Small intestine (tissue), 7 donors: ENCODE data around the gene KPNA6. TPM values are rescaled to one million over a fixed set of nuclear protein-coding genes. Genes with fewer than 3 reads are reported as not detected.

Experiments
- DNase-seq, 2 donors: peaks; one replicate each; pipeline versions ENCODE4 v3.0.0 to v3.0.0-alpha.2; 2013
- FAIRE-seq: peaks from 2 replicates; lab custom pipeline; 2012; peaks lifted over from hg19 to GRCh38; lab: Jason Lieb, UNC
- H3K27ac ChIP-seq, 3 donors: one replicate each; pipeline ENCODE4 v1.5.1; 2013; ENCODE audit warnings: low read length in 2 of 3, mild to moderate bottlenecking in 2 of 3, control low read depth in 1 of 3, inconsistent platforms in 1 of 3, low read depth in 1 of 3, moderate library complexity in 1 of 3
- H3K27me3 ChIP-seq, 3 donors: one replicate each; pipeline ENCODE4 v1.6.1; 2013; ENCODE audit warnings: low read length in 3 of 3, inconsistent platforms in 1 of 3; ENCODE audit not compliant: control insufficient read depth in 3 of 3, insufficient read depth in 3 of 3
- H3K36me3 ChIP-seq, 3 donors: one replicate each; pipeline ENCODE4 v1.6.1; 2013; ENCODE audit warnings: low read length in 3 of 3, inconsistent platforms in 1 of 3, low read depth in 1 of 3, mild to moderate bottlenecking in 1 of 3, moderate library complexity in 1 of 3; ENCODE audit not compliant: control insufficient read depth in 3 of 3, insufficient read depth in 2 of 3
- H3K4me1 ChIP-seq, 3 donors: one replicate each; pipeline ENCODE4 v1.6.1; 2013; ENCODE audit warnings: low read length in 2 of 3, inconsistent platforms in 1 of 3, low read depth in 1 of 3, mild to moderate bottlenecking in 1 of 3, moderate library complexity in 1 of 3; ENCODE audit not compliant: control insufficient read depth in 3 of 3, insufficient read depth in 2 of 3
- H3K4me3 ChIP-seq, 3 donors: one replicate each; pipeline ENCODE4 v1.5.1; 2013; ENCODE audit warnings: low read length in 3 of 3, control low read depth in 1 of 3, inconsistent platforms in 1 of 3, low read depth in 1 of 3, mild to moderate bottlenecking in 1 of 3, moderate library complexity in 1 of 3
- H3K9me3 ChIP-seq, 2 donors: one replicate each; pipeline ENCODE4 v1.6.1; 2013; ENCODE audit warnings: low read depth in 1 of 2, low read length in 1 of 2; ENCODE audit not compliant: control insufficient read depth in 2 of 2, insufficient read depth in 1 of 2
- WGBS, 3 donors: extraction: QIAGEN DNeasy Blood & Tissue Kit; methylation state at CpG; one replicate each; pipeline ENCODE4 v1.1.7; 2013; 5-methylcytosine and 5-hydroxymethylcytosine counted together
- polyA plus RNA-seq, 4 donors: library from polyadenylated mRNA; stranded (reverse) in 3 of 4; unstranded in 1 of 4; fragments of 200-250 nt in 3 of 4; fragments of 120-200 nt in 1 of 4; gene quantifications; one replicate each; pipeline versions ENCODE4 v1.2.1 to v1.2.3, GENCODE V29; 2013
- donor health status: healthy with polysubstance abuse.
- donor health status: control.
- donor health status: control.
- donor health status: Bipolar disorder and iron deficiency.
- donor health status: healthy.

Gene KPNA6
- polyA plus RNA-seq, 4 donors: 5.4 to 25.6 (median 9.1) TPM

DNA sequence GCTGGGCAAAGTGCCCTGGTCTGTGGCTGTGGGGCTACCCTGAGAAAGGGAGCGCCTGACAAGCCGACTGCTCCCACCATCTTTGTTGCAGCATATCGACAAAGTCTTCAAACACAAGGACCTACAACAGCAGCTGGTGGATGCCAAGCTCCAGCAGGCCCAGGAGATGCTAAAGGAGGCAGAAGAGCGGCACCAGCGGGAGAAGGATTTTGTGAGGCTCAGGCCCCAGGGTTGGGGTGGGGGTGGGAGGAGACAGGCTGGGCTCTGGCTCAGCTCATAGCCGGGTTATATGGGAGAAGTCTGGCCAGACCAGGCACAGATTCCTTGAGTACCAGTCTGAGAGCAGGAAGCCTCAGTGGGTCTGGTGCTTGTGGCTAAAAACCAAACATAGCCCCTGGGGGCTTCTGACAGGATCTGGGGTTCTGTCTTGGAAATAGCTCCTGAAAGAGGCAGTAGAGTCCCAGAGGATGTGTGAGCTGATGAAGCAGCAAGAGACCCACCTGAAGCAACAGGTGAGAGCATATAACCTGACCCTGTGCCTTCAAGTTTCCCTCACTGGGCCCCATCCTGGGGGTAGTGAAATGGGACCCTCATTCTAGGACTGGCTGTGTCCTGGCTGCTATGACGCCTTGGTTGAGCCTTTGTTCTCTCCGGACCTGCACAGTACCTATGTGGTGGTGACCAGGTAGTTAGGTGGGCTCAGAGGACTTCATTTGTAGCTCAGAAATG is 84.5 kb downstream of the KPNA6 start:
- Histone ChIP-seq H3K36me3 (peaks cover 43 to 92% (median 52%) of the 10 kb centered on the region in 3 donors), H3K4me1 (peaks cover 0 to 7% (median 0%) of the 10 kb centered on the region in 3 donors), H3K4me3 (no peak overlapping the region), H3K27ac (no peak overlapping the region), H3K9me3 (no peaks in the 10 kb centered on the region), H3K27me3 (no peaks in the 10 kb centered on the region)
- no peak for FAIRE-seq
- WGBS, 3 donors: 94 to 99% (median 96%) methylated on average over 8 of the region's 8 CpGs
- no peak for DNase-seq

DNA sequence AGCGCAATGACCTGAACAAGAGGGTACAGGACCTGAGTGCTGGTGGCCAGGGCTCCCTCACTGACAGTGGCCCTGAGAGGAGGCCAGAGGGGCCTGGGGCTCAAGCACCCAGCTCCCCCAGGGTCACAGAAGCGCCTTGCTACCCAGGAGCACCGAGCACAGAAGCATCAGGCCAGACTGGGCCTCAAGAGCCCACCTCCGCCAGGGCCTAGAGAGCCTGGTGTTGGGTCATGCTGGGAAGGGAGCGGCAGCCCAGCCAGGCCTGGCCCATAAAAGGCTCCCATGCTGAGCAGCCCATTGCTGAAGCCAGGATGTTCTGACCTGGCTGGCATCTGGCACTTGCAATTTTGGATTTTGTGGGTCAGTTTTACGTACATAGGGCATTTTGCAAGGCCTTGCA is 87.1 kb downstream of the KPNA6 start:
- Histone ChIP-seq H3K27me3 (no peaks in the 10 kb centered on the region), H3K4me3 (no peak overlapping the region), H3K9me3 (no peaks in the 10 kb centered on the region), H3K4me1 (peaks cover 0 to 13% (median 0%) of the 10 kb centered on the region in 3 donors), H3K27ac (no peak overlapping the region), H3K36me3 (peaks cover 32 to 86% (median 35%) of the 10 kb centered on the region in 3 donors)
- no peak for DNase-seq
- FAIRE-seq: no peak
- WGBS, 3 donors: 96 to 100% (median 98%) methylated on average over 5 to 6 of the region's 6 CpGs

DNA sequence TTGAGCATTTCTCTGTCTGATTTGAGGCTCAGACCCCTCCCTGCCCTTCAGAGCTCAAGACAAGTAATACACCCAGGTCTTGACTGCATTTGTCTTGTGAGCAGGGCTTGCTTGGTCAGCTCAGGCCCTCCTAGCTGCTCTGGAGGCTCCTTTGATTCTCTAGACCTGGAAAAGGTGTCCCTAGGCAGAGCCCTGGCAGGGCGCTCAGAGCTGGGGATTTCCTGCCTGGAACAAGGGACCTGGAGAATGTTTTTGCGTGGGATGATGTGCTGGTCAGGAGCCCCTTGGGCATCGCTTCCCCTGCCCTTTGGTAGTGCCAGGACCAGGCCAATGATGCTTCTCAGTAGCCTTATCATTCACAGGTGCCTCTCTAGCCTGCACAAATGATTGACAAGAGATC is 87.7 kb downstream of the KPNA6 start:
- Histone ChIP-seq H3K9me3 (no peaks in the 10 kb centered on the region), H3K36me3 (peaks cover 26 to 81% (median 31%) of the 10 kb centered on the region in 3 donors), H3K4me1 (peaks cover 0 to 13% (median 0%) of the 10 kb centered on the region in 3 donors), H3K4me3 (no peak overlapping the region), H3K27me3 (no peaks in the 10 kb centered on the region), H3K27ac (no peak overlapping the region)
- DNase-seq: no peak
- 94 to 98% (median 96%) methylated on average over 3 of the region's 3 CpGs for WGBS, 3 donors
- no peak for FAIRE-seq

DNA sequence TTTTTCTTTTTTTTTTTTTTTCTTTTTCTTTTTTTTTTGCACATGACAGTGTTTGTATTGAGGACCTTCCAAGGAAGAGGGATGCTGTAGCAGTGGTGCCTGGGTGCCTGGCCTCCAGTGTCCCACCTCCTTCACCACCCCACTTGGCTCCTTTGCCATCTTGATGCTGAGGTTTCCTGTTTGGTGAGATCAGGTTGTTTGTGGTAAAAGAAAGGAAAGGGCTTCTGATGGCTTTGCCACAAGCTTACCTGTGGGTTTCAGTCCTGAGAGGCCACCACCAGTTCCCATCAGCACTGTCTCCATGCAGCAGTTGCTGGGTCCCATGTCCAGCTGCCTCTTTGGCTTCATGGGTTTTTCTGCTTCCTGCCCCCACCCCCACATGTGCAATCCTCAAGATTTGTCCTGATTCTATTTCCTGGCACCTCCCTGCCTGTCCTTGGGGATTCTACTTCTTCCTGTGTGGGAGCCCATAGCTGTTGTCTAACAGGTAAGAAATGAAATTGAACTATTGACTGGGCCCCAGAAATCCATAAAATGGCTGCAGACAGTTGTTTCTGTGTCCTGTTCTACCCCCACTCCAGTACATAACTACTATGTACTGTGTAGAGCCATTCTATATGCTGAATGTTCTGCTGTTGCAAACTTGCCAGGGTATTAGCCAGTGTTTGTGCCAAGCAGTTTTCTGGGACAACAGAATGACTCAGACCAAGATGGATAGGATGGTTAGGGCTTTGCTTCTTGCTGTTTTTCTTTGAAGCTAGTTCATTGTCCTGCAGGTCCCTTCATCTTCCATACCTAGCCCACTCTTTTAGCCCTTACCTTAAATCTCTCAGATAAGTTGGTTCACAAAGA is 88.3 kb downstream of the KPNA6 start:
- no peak overlapping the region for H3K4me3 ChIP-seq
- H3K36me3 ChIP-seq: peaks cover 26 to 75% (median 29%) of the 10 kb centered on the region in 3 donors
- no peaks in the 10 kb centered on the region for H3K9me3 ChIP-seq
- H3K4me1 ChIP-seq: peaks cover 0 to 14% (median 0%) of the 10 kb centered on the region in 3 donors
- H3K27ac ChIP-seq: no peak overlapping the region
- H3K27me3 ChIP-seq: no peaks in the 10 kb centered on the region
- FAIRE-seq (no peak), DNase-seq (no peak)

DNA sequence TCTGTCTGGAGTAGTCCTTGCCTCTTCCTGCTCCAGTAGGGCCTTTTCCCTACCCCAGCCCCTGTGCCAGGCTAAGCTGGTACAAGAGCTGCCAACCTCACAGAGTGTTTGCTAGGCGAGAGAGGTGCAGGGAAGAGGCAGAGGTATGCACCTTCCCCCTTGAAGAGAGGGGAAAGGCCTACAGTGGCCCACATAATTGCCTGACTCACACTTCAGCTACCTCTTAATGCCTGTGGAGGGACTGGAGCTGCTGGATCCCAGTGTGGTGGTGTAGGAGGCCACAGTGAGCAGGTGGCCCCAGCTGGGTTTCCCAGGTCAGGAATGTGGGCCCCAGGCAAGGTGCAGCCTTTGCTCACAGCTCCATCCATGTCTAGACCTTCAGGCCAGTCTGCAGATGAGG is 89.2 kb downstream of the KPNA6 start:
- Histone ChIP-seq H3K4me1 (peaks cover 0 to 21% (median 0%) of the 10 kb centered on the region in 3 donors), H3K9me3 (no peaks in the 10 kb centered on the region), H3K27ac (no peak overlapping the region), H3K4me3 (no peak overlapping the region), H3K36me3 (peaks cover 23 to 66% (median 24%) of the 10 kb centered on the region in 3 donors), H3K27me3 (no peaks in the 10 kb centered on the region)
- DNase-seq: no peak
- no peak for FAIRE-seq
- 85 to 100% (median 92%) methylated on average over 1 of the region's 1 CpG for WGBS, 3 donors

DNA sequence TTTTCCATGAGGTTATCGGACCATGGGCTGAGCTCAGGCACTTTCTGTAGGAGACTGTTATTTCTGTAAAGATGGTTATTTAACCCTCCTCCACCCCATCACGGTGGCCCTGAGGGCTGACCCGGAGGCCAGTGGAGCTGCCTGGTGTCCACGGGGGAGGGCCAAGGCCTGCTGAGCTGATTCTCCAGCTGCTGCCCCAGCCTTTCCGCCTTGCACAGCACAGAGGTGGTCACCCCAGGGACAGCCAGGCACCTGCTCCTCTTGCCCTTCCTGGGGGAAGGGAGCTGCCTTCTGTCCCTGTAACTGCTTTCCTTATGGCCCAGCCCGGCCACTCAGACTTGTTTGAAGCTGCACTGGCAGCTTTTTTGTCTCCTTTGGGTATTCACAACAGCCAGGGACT is 90.0 kb downstream of the KPNA6 start:
- H3K36me3 ChIP-seq: peaks cover 16 to 58% (median 19%) of the 10 kb centered on the region in 3 donors
- WGBS, 3 donors: 79 to 80% (median 79%) methylated on average over 6 of the region's 6 CpGs
- DNase-seq: no peak
- H3K4me1 ChIP-seq: peaks cover 0 to 21% (median 0%) of the 10 kb centered on the region in 3 donors
- no peaks in the 10 kb centered on the region for H3K27me3 ChIP-seq
- no peak overlapping the region for H3K4me3 ChIP-seq
- H3K27ac ChIP-seq: no peak overlapping the region
- no peak for FAIRE-seq
- H3K9me3 ChIP-seq: no peaks in the 10 kb centered on the region

DNA sequence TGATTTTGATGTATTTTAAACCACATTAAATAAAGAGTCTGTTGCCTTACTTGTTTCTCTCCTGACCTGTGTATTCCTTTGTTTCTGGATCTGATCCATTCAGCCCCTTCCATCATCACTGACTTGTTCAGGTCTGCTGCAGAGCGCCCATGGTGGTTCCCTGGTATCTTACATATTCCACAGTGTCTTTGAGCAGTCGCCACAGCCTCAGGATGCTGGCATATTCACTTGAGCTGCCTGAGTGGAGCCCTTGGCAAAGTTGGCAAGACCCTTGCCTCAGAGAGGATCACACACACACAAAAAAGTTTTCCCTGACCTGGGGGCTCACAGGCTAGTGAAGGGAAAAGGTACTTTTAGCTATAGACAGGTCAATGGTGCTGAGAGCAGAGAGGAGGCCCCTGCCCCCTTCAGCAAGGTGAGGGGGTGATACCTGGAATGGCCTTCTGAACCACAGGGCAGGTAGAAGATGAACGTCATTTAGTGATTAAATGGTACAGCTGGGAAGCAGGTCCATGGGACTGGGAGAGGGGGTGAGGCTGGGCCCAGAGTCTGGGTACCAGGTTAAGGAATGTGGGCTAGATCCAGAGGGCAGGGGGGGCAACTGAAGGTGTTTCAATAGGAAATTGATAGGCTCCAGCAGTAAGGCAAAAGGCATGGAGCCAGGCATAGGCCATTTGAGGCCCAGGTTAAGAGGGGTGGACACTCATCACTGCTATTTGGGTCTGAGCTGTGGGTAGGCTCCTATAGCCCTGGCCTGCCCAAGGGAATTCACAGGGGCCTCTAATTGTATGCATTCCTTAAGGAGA is 90.6 kb downstream of the KPNA6 start:
- Histone ChIP-seq H3K4me1 (peaks cover 0 to 21% (median 0%) of the 10 kb centered on the region in 3 donors), H3K4me3 (no peak overlapping the region), H3K9me3 (no peaks in the 10 kb centered on the region), H3K36me3 (peaks cover 12 to 53% (median 19%) of the 10 kb centered on the region in 3 donors), H3K27ac (no peak overlapping the region), H3K27me3 (no peaks in the 10 kb centered on the region)
- 76 to 83% (median 80%) methylated on average over 3 of the region's 3 CpGs for WGBS, 3 donors
- FAIRE-seq (no peak), DNase-seq (no peak)
